GM18505 (cell line): ENCODE data around the gene ARHGDIB.

Source experiments
- ATAC-seq: cut with Tn5 transposase; IDR thresholded peaks from one replicate; pipeline ENCODE4 v1.9.1; 2021; ENCODE audit not compliant: unreplicated experiment
- POLR2A ChIP-seq: IDR thresholded peaks from 4 replicates; pipeline ENCODE4 v1.6.1; 2011; ENCODE audit warnings: borderline replicate concordance; ENCODE audit not compliant: insufficient read depth, insufficient read length; ENCODE audit errors: extremely low read depth

ARHGDIB gene

DNA sequence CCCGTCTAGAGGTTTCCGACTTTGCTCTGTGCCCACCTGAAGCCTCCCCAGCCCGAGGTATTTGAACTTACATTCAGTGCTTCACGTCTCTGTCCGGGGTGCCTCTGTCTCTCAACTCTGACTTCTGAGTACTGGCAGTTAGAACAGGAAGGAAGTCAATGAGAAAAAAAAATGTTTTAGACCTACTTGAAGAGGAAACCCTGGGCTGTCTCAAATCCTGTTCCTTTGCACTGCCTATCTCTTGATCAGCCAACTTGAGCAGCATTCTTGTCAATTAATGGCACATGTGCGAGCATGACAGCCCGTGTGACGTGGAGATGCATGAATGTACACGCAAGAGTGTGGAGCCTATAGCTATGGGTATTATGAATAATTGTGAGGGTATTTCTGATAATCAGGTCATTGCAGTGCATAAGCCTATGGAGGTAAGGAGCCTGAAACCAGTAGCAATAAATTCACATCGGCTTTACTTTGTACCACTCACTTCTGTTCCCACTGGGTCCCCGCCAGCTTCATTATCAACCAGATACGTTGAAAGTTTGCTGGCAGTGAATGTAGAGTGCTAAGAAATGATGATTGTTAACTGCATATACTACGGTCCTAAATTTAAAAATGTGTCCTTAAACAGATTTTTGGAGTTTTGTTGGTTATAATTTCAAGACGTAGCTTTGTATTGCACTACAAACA is at the start of gene ARHGDIB:
Gene ARHGDIB, minus strand, starts transcription at position 136 of the 687 bp plus-strand sequence. CDS start 10,889 bp downstream, outside the sequence.
- ATAC-seq, result peak; percentile 58
- TF ChIP-seq POLR2A, result peak; percentile 73

DNA sequence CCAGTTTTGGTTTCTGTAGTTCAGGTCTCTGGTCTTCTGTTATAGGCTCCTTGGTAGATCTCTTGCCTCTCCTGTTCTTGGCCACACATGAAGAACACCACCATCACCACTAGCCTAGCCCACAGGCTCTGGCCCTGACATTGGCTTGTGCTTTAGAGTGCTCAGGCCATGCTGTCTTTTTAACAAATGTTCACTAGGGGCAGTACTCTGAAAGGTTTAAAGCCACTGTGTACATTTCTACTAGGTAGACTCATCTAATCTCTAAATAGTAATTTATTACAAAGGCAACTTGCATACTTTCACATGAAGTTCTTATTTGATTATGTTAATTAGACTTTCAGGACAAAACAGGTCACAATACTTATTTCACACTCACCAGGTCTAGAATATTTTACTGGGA is 49.8 kb upstream of the ARHGDIB start:
- peak; percentile 61 for ATAC-seq
- no peak for TF ChIP-seq POLR2A

- ATAC-seq, result no peak
- TF ChIP-seq POLR2A, result no peak
Measured at GRCh38 chr12:15007551-15007950, 46.1 kb upstream of the ARHGDIB start.

GRCh38 chr12:15005064-15005463 is 43.7 kb upstream of the ARHGDIB start:
- no peak for ATAC-seq
- TF ChIP-seq POLR2A, result no peak

DNA sequence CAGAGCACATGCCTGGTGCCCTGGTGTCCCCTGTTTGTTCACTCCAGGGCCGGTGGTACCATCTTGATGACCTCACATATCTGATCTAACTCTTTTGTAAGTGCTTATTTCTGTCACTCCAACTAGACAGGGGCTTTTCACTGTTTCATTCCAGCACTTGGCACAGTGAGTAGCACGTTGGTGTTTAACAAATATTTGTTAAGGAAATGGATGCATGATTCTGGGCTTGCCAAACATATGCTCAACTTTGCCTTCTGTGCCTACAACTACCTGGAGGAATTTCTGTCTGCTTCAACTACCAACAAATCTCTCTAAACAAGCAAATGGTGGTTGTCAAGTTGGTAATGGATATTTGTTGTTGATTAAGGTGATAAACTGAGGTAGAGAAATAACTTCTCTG is 43.0 kb upstream of the ARHGDIB start:
- no peak for TF ChIP-seq POLR2A
- ATAC-seq, result no peak

- no peak for TF ChIP-seq POLR2A
- ATAC-seq, result no peak
Measured at GRCh38 chr12:15001733-15002382, 40.5 kb upstream of the ARHGDIB start.

DNA sequence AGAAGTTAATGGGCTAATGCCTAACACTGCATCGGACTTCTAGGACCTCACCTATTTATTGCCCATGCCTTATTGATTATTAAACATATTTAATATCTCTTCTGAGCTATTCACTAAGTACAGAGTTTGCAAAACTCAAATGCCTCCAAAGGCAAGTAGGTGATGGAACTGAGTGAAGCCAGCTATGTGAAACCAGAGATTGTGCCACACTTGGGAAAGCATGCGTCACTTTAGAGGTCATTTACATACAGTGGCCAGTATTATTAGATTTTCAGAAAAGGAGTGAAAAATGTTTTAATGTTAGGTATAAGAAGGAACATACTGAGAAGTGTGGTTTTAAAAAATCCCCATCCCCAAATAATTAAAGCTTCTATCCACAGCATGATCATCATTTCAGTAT is 39.2 kb upstream of the ARHGDIB start:
- ATAC-seq, result no peak
- no peak for TF ChIP-seq POLR2A

DNA sequence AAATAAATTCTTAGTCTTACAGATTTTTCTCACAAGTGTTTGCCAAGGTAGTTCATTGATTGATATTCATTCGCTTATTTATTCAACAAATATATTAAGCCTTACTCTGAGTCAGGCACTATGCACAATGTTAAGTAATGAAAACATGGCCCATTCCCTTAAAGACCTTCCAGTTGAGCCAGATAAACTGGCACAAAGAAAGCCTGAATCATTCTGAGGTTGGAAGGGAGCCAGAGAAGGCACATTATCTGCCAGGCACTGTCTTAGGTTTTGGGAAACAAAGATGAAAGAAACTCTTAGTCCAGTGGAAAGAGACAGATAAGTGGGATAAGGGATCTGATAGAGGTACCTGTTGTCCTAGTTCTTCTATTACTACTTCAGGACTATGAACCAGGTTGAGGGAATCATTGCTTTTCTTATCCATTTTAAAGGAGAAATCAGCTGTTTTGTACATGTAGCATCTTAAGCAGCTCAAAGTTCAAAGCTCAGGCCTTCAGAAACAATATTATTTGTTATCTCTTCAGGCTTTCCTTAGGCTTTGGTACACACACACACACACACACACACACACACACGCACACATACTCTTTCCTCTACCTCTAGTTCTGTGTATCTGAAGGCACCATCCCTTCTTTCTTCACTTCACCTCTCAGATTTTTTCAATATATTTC is 38.4 kb upstream of the ARHGDIB start:
- no peak for TF ChIP-seq POLR2A
- ATAC-seq, result no peak

- no peak for ATAC-seq
- no peak for TF ChIP-seq POLR2A
Measured at GRCh38 chr12:14999021-14999694, 37.8 kb upstream of the ARHGDIB start.

DNA sequence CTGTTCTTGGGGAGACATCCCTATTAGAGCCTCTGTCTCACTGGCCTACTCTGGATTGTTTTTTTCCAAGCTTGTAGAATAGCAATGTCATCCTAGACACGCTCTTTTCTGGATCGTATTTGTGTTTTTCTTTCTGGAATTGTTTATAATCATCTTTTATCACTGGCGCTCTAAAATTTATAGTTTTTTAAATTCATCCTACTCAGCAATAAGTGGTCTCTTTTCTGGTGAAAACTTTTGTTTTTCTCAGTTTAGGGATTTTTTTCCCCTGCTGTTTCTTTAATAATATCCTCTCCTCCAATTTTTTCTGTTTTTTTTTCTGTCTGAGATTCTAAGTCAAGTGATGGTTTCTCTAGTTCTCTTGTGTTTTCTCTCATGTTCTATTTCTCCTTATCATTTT is 36.6 kb upstream of the ARHGDIB start:
- TF ChIP-seq POLR2A, result no peak

DNA sequence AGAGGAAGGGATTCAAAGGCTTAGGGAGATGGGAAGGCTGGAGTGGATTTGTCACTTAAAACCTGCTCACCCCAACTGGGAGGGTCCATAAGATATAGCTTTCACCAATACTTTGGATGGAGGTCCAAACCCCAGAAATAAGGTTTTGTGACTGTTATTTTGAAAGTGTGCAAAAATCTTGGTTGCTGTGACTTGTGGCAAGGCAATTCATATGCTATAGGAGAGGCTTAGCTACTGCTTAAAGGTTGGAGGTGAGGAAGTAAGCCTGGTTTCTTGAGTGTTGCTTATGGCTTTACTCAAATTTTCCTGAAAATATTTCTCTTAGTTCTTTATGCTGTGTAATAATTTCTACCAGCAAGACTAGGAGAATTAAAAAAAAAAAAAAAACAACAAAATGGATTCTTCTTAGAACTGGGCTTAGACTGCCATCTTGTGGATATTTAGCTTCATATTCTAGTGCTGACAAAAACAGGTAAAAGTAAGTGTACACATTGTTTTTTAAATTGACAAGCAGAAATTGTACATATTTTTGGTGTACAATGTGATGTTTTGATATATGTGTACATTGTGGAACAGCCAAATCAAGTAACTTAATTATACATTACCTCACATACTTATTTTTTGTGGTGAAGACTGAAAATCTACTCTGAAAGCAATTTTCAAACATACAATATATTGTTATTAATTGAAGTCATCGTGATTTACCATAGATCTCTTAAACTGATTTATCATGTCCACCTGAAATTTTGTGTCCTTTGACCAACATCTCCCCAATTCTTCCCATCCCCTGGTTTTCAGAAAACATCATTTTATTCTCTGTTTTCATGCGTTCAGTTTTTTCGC is 34.4 kb upstream of the ARHGDIB start:
- TF ChIP-seq POLR2A, result no peak
- ATAC-seq, result no peak

More for the DNA sequence above, 36.6 kb upstream of the ARHGDIB start:
- ATAC-seq, result no peak

GRCh38 chr12:14994610-14995009 is 33.2 kb upstream of the ARHGDIB start:
- ATAC-seq, result no peak
- TF ChIP-seq POLR2A, result no peak
